ENCODE results near the gene NAT16. TPM values are rescaled to one million over a fixed set of nuclear protein-coding genes. Genes with fewer than 3 reads are reported as not detected.
"Not testable (repeated sequence)": the region's sequence is repeated elsewhere in the genome, so short reads cannot be mapped to it uniquely, and the experiment has no call there.

Gene NAT16
- total RNA-seq, 2 experiments from 2014 or later: not detected

GRCh38 chr7:101126651-101127459, 53.2 kb downstream of the NAT16 start, which contains the start of gene SERPINE1:
Gene SERPINE1, plus strand, starts transcription at chr7:101127104. Its CDS starts 1,290 bp downstream, at chr7:101128394.
- H3K9me3 Mint-ChIP-seq: no peaks in the 10 kb centered on the region
- intact Hi-C loops (cut with micrococcal nuclease): loop anchor here (1.0 kb wide), 1 partner anchor 11 kb away; no protein-coding TSS in a partner anchor
- no peak within 1 kb of the TSS for H3K27ac Mint-ChIP-seq
- H3K4me1 Mint-ChIP-seq (ENCODE audit: low read depth): peaks cover 35% of the 10 kb centered on the region
- peaks cover 47% of the 10 kb centered on the region for H3K27me3 Mint-ChIP-seq (ENCODE audit: low read depth)
- H3K36me3 Mint-ChIP-seq (ENCODE audit: low read depth): no peaks in the 10 kb centered on the region
- peak within 1 kb of the TSS; percentile 45 for H3K4me3 Mint-ChIP-seq
- CTCF ChIA-PET: interaction anchor here (0.5 to 4.1 kb wide), 2 partner anchors 18 to 48 kb away, joined by 4 to 20 read pairs; no protein-coding TSS in a partner anchor
- DNase-seq: peak; percentile 61

GRCh38 chr7:101125989-101126650, 54.0 kb downstream of the NAT16 start:
- intact Hi-C loops (cut with micrococcal nuclease): no loop called here
- CTCF ChIA-PET: interaction anchor here (0.8 to 4.1 kb wide), 3 partner anchors 18 to 98 kb away, joined by 3 to 20 read pairs (median 3); no protein-coding TSS in a partner anchor
- H3K4me3 Mint-ChIP-seq: no peak overlapping the region
- H3K27ac Mint-ChIP-seq: no peak overlapping the region
- H3K27me3 Mint-ChIP-seq (ENCODE audit: low read depth): peaks cover 48% of the 10 kb centered on the region
- no peak for DNase-seq
- peaks cover 35% of the 10 kb centered on the region for H3K4me1 Mint-ChIP-seq (ENCODE audit: low read depth)
- no peaks in the 10 kb centered on the region for H3K36me3 Mint-ChIP-seq (ENCODE audit: low read depth)
- no peaks in the 10 kb centered on the region for H3K9me3 Mint-ChIP-seq

GRCh38 chr7:101124376-101125056, 55.6 kb downstream of the NAT16 start:
- Mint-ChIP-seq H3K27ac (no peak overlapping the region), H3K27me3 (ENCODE audit: low read depth) (peaks cover 53% of the 10 kb centered on the region), H3K9me3 (no peaks in the 10 kb centered on the region), H3K4me3 (no peak overlapping the region), H3K4me1 (ENCODE audit: low read depth) (peaks cover 35% of the 10 kb centered on the region), H3K36me3 (ENCODE audit: low read depth) (no peaks in the 10 kb centered on the region)
- intact Hi-C loops (cut with micrococcal nuclease): no loop called here
- DNase-seq: no peak
- CTCF ChIA-PET: interaction anchor here (0.6 to 4.1 kb wide), 3 partner anchors 20 to 150 kb away, joined by 3 to 20 read pairs (median 3); no protein-coding TSS in a partner anchor

- intact Hi-C loops (cut with micrococcal nuclease): loop anchor here (2.0 kb wide), 1 partner anchor 15 kb away; no protein-coding TSS in a partner anchor
- H3K4me3 Mint-ChIP-seq: no peak overlapping the region
- peaks cover 56% of the 10 kb centered on the region for H3K27me3 Mint-ChIP-seq (ENCODE audit: low read depth)
- CTCF ChIA-PET: interaction anchor here (0.7 to 4.1 kb wide), 5 partner anchors 21 to 192 kb away, joined by 3 to 20 read pairs (median 6); no protein-coding TSS in a partner anchor
- H3K9me3 Mint-ChIP-seq: no peaks in the 10 kb centered on the region
- H3K4me1 Mint-ChIP-seq (ENCODE audit: low read depth): peaks cover 35% of the 10 kb centered on the region
- DNase-seq: no peak
- no peak overlapping the region for H3K27ac Mint-ChIP-seq
- no peaks in the 10 kb centered on the region for H3K36me3 Mint-ChIP-seq (ENCODE audit: low read depth)
Measured at GRCh38 chr7:101123703-101124068, 56.4 kb downstream of the NAT16 start.

GRCh38 chr7:101122933-101123702, 57.0 kb downstream of the NAT16 start:
- peaks cover 56% of the 10 kb centered on the region for H3K27me3 Mint-ChIP-seq (ENCODE audit: low read depth)
- DNase-seq: no peak
- H3K4me3 Mint-ChIP-seq: no peak overlapping the region
- peaks cover 35% of the 10 kb centered on the region for H3K4me1 Mint-ChIP-seq (ENCODE audit: low read depth)
- no peaks in the 10 kb centered on the region for H3K36me3 Mint-ChIP-seq (ENCODE audit: low read depth)
- H3K27ac Mint-ChIP-seq: no peak overlapping the region
- H3K9me3 Mint-ChIP-seq: no peaks in the 10 kb centered on the region
- CTCF ChIA-PET: interaction anchor here (0.7 to 4.1 kb wide), 8 partner anchors 11 to 417 kb away, joined by 3 to 20 read pairs (median 4); partner anchors contain the start of gene POP7
- intact Hi-C loops (cut with micrococcal nuclease): loop anchor here (2.0 kb wide), 1 partner anchor 16 kb away; no protein-coding TSS in a partner anchor

GRCh38 chr7:101121991-101122932, 57.8 kb downstream of the NAT16 start:
- CTCF ChIA-PET: interaction anchor here (0.6 to 4.1 kb wide), 7 partner anchors 12 to 417 kb away, joined by 3 to 20 read pairs (median 4); partner anchors contain the start of gene POP7
- no peak overlapping the region for H3K27ac Mint-ChIP-seq
- H3K36me3 Mint-ChIP-seq (ENCODE audit: low read depth): no peaks in the 10 kb centered on the region
- peaks cover 51% of the 10 kb centered on the region for H3K27me3 Mint-ChIP-seq (ENCODE audit: low read depth)
- no peak for DNase-seq
- H3K9me3 Mint-ChIP-seq: no peaks in the 10 kb centered on the region
- H3K4me3 Mint-ChIP-seq: peak overlapping the region; percentile 58
- intact Hi-C loops (cut with micrococcal nuclease): loop anchor here (2.0 kb wide), 1 partner anchor 17 kb away; no protein-coding TSS in a partner anchor
- H3K4me1 Mint-ChIP-seq (ENCODE audit: low read depth): peaks cover 34% of the 10 kb centered on the region

GRCh38 chr7:101121631-101121990, 58.5 kb downstream of the NAT16 start:
- H3K36me3 Mint-ChIP-seq (ENCODE audit: low read depth); intact Hi-C loops (cut with micrococcal nuclease); DNase-seq; H3K27ac Mint-ChIP-seq; H3K9me3 Mint-ChIP-seq: not testable (repeated sequence)
- H3K4me3 Mint-ChIP-seq: peak overlapping the region; percentile 58
- CTCF ChIA-PET: interaction anchor here (0.6 kb wide), 1 partner anchor 17 kb away, joined by 3 read pairs; no protein-coding TSS in a partner anchor
- H3K27me3 Mint-ChIP-seq (ENCODE audit: low read depth): peaks cover 45% of the 10 kb centered on the region
- peaks cover 27% of the 10 kb centered on the region for H3K4me1 Mint-ChIP-seq (ENCODE audit: low read depth)

Small RNA genes lying within 50 kb of the gene (microRNA-seq; reads per million reads assigned to microRNA genes)
- gene MIR4653 (ENCODE audit: borderline microRNAs expressed, borderline replicate concordance): not detected

Other genes starting within 250 kb of the NAT16 start
- gene MUC3A, start 230.8 kb downstream of the NAT16 start, total RNA-seq: not detected
- gene MUC12, start 210.7 kb downstream of the NAT16 start, total RNA-seq: not detected
- gene MUC17, start 160.2 kb downstream of the NAT16 start, total RNA-seq: not detected
- gene TRIM56, start 94.8 kb downstream of the NAT16 start, total RNA-seq: 10 to 100 TPM; 41.4 to 41.7 TPM
- under 1 TPM in 1 of 2 experiments, not detected in 1; 0.07 TPM for gene SERPINE1, start 53.2 kb downstream of the NAT16 start, total RNA-seq
- gene AP1S1, start 25.8 kb downstream of the NAT16 start, total RNA-seq: 10 to 100 TPM; 40.6 to 43.5 TPM
- gene VGF, start 14.7 kb downstream of the NAT16 start, total RNA-seq: not detected
- gene MOGAT3, start 20.7 kb upstream of the NAT16 start, total RNA-seq: not detected
- gene PLOD3, start 37.3 kb upstream of the NAT16 start, total RNA-seq: 10 to 100 TPM; 18.8 to 19.7 TPM
- gene ZNHIT1, start 37.9 kb upstream of the NAT16 start, total RNA-seq: 10 to 100 TPM; 31.7 to 35.3 TPM
- gene CLDN15, start 57.5 kb upstream of the NAT16 start, total RNA-seq: 10 to 100 TPM in 1 of 2 experiments, 1 to 10 TPM in 1; 9.8 to 11.1 TPM
- 10 to 100 TPM; 84.2 to 84.3 TPM for gene FIS1, start 64.8 kb upstream of the NAT16 start, total RNA-seq
- 1 to 10 TPM; 5.4 to 6.8 TPM for gene IFT22, start 141.5 kb upstream of the NAT16 start, total RNA-seq
- gene COL26A1, start 182.6 kb upstream of the NAT16 start, total RNA-seq: not detected